AG09309 (cell line): ENCODE data around the gene MTFR1L.

ENCODE experiments used
- DNase-seq: peaks from one replicate; pipeline ENCODE4 v3.0.0-alpha.2; 2010; ENCODE audit warnings: low read depth
- H3K4me3 ChIP-seq: 2 replicates; pipeline ENCODE4 v1.5.1; 2011; ENCODE audit warnings: mild to moderate bottlenecking, low read depth, low read length, moderate library complexity; ENCODE audit not compliant: control insufficient read depth
- TF ChIP-seq, protein P1 (sequence below): IDR thresholded peaks from 2 replicates; pipeline ENCODE4 v1.5.1; 2011; ENCODE audit warnings: mild to moderate bottlenecking, low read depth, low read length, inconsistent platforms; ENCODE audit not compliant: insufficient read depth, control insufficient read depth; ENCODE audit errors: missing control alignments

The MTFR1L gene

DNA sequence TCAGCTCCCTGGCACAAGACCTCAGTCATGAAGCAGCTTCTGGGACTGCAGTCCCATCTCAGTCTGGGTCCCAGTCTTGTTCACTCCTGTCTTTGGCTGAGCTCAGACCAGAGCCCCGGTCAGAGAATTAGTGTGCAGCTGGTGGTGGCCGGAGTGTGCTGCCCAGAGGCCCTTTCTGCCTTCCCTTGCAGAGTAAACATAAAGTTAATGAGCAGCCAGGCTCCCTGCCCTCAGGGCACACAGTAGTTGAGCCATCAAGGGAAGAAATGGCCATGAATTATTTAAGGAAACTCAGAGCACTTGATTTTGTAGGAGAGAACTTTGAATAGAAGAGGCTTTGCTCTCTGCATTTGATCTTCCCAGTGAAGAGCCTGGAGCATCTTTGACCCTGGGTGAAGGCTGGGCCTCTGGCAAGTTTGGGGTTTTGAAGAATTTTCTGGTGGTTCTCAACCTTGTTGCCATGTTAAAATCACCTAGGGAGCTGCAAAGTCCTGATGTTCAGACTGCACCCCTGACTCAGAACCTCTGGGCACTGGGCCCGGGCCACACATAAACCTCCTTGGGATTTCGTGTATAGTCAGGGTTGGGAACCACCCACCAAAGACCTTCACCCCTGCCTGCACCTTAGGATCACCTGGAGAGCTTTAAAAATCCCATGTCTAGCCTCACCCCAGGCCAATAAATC, 46.2 kb upstream of the MTFR1L start:
- DNase-seq, result no peak
- no peak overlapping the region for H3K4me3 ChIP-seq
- TF ChIP-seq, protein P1, sequence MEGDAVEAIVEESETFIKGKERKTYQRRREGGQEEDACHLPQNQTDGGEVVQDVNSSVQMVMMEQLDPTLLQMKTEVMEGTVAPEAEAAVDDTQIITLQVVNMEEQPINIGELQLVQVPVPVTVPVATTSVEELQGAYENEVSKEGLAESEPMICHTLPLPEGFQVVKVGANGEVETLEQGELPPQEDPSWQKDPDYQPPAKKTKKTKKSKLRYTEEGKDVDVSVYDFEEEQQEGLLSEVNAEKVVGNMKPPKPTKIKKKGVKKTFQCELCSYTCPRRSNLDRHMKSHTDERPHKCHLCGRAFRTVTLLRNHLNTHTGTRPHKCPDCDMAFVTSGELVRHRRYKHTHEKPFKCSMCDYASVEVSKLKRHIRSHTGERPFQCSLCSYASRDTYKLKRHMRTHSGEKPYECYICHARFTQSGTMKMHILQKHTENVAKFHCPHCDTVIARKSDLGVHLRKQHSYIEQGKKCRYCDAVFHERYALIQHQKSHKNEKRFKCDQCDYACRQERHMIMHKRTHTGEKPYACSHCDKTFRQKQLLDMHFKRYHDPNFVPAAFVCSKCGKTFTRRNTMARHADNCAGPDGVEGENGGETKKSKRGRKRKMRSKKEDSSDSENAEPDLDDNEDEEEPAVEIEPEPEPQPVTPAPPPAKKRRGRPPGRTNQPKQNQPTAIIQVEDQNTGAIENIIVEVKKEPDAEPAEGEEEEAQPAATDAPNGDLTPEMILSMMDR, result no peak

DNA sequence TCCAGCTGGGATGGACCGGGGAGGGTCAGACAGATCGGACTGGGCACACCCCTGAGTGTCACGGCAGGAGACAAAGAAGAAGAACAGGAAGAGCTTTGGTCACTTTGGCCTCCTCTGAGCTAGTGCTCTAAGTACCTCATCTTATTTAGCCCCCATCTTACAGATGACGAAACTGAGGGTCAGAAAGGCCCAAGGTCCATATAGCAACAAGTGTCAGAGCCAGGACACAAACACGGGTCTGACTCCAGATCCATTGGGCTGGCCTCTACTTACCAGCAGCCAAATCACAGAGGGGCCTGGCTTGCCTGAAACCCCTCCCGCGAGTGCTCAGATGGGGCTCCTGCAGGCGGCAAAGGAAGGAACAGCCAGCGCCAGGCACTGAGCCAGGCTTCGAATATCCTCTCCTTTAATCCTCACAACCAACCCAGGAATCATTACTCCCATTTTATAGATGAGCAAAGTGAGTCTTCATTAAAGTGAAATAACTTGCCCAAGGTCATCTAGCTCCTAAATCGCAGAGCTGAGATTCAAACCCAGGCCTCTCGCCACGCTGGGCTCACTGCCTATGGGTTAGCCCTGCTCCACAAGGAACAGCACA, 45.4 kb upstream of the MTFR1L start:
- DNase-seq, result no peak
- TF ChIP-seq, protein P1, result no peak
- H3K4me3 ChIP-seq, result no peak overlapping the region

DNA sequence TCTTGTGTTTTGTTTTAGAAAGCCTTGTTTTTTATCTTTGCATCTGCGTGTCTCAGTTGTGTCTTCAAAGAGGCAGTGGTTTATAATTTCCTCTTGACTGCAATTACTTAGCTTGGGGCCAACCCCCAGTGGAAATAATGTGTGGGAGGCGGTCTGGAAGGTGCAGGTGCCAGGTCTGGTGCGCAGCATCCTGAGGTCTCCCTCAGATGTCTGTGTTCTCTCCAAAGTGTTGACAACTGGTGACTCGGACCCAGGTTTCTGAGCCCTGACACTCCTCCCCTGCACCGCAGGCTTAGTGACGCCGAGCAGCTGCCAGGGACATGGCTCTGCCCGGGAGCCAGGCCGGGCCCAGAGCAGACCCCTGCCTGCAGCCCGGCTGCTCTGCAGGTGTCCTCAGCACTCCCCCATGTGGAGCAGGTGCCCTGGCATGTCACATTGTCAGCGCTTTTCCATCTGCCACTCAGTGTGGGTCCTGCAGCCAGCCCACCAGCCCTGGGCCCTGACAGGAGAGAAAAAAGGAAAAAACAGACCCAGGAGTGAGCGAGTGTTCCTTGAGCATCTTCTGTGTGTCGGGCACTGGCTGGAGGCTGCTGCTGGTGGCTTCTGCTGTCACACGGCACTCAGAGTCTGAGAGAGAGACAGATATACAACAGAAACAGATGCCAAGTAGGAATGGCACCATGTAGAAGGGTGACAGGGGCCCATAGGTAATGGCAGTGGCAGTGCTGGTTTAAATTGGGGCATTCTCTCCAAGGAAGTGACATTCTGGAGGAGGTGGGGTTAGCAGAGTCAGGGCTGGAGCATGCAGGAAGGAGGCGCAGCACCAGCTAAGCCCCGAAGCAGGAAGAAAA, 44.6 kb upstream of the MTFR1L start:
- H3K4me3 ChIP-seq, result no peak overlapping the region
- TF ChIP-seq, protein P1, result no peak
- DNase-seq, result no peak

DNA sequence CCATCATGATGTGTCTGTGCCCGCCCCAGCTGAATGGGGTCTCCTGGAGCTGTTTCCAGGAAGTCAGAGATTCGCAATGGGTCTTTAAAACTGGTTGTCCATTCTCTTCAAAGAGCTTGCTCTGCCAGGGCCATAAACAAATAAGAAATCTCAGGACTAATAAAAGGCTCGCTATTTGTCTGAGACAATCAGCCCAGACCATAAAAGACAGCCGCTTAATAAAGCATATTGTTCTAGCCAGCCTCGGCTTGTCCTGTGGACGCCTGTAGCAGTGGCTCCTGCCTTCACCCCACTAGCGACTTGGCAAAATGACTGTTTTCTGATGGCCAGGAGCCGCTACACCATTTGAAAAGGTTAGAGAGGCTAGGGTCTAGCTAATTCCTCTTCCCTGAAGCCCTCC, 40.4 kb upstream of the MTFR1L start:
- TF ChIP-seq, protein P1, result no peak
- no peak for DNase-seq
- no peak overlapping the region for H3K4me3 ChIP-seq

DNA sequence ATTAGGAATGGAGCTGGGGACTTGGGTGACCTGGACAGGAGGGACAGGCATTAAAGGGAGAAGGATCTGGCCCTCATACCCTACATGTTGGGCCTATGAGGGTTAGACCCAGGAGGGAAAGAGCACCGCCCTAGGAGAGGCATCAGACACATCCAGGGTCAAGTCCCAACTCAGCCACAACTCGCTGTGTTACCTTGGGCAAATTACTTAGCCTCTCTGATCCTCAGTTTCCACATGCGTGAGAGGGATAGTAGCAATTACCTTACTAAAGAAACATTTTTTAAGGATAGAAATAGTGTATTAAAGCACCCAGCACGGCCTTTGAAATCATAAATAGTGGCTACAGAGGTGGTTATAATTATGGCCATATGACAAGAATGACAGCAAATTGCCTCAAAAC, 39.9 kb upstream of the MTFR1L start:
- no peak for DNase-seq
- H3K4me3 ChIP-seq, result no peak overlapping the region
- TF ChIP-seq, protein P1, result no peak

DNA sequence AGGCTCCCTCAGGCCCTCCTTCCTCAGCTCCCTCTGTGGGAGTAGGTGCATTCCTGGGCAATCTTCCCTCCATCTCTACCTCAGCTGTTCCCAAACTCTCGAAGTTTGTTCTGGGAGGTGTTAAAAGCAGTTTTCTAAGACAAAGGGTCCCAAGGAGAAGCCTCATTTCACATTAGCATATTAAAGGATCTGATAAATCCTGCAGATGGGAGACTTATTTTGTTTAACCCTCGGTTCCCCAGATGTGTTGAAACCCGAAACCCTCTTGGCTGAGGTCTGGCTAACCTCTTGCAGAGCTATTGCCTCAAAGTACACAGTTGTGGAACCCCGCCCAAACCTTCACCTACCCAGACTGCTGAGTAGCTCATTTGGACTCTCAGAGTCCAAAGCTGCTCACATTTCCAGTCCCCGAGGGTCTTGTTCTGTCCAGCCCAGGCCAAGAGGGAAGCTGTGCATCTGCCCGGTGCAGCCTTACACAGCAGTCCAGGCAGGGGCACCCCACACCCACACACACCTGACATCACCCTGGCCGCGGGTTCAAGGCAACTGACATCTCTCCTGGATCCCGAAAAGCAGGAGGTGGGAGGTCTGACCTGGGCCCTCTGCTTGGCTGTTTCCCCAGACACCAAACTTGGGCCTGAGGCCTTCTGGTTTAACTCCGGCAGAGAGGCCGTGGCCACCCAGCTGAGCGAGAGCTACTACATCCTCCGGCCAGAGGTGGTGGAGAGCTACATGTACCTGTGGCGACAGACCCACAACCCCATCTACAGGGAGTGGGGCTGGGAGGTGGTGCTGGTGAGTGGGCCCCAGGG, 39.2 kb upstream of the MTFR1L start:
- DNase-seq, result no peak
- TF ChIP-seq, protein P1, result no peak
- no peak overlapping the region for H3K4me3 ChIP-seq
